GM18951 (cell line): ENCODE measurements around the gene CLN5.

Experiments
- POLR2A ChIP-seq: IDR thresholded peaks from 4 replicates; pipeline ENCODE4 v1.6.1; 2011; ENCODE audit warnings: mild to moderate bottlenecking; ENCODE audit not compliant: insufficient read length, insufficient read depth; ENCODE audit errors: extremely low read depth
- in situ Hi-C: fragments of 300-500 bp; cut with MboI; formaldehyde crosslinking; loops from one replicate; pipeline ENCODE4 v1.12.0; 2022; ENCODE audit warnings: low sequenced_read_pairs, mixed read lengths, inconsistent platforms; ENCODE audit not compliant: unreplicated experiment

The CLN5 gene

DNA sequence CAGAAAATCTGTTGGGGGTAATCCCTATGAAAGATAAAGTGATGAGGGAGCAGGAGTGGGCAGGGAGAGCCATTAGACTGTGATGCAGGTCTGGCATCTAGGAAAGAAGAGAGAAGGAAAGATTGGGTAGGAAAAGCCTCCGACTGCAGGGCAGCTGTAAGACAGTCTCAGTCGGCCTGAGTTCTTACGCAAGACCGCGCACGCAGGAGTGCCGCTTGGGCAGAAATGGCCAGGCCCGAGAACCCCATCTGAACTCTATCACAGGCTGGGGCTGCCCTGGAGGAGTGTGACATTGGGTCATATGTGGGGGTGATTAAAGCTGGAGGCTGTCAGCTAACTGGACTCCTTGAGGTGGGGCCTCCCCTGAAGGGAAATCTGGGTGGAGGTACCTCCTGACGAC is 49.0 kb downstream of the CLN5 start:
- in situ Hi-C loops: no loop called here
- TF ChIP-seq POLR2A: no peak

DNA sequence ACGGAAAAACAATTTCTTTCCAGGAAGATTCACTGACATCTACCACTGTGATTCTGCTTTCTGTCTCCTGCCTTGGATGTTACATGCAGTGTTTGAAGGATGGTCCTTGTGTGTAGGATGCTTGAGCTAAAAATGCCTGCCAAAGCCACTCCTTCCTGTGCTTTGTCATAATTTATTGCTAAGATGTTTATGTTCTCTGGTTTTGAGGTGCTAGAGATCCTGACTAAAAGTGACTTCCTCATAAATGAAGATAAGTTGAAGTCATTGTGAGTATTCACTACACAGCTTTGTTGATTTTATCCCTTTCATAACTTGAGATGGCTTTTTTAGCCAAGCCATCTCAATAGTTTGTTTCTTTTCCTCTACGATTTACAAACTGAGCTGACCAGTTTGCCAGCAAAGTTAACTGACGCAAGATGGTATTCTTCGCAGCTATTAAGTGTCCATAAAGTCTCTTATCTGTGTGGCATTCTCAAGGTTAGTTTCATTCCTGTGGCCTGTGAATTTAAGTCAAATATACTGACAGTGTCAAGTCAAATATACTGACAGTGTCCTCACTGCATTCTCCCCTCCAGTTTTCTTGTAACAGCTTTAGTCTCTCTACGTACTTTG is 50.8 kb downstream of the CLN5 start:
- in situ Hi-C loops: no loop called here
- no peak for TF ChIP-seq POLR2A

- in situ Hi-C loops: no loop called here
Observed at GRCh38 chr13:77047649-77048343, 55.9 kb downstream of the CLN5 start.

GRCh38 chr13:77048681-77049080 is 56.8 kb downstream of the CLN5 start:
- in situ Hi-C loops: no loop called here
- TF ChIP-seq POLR2A: no peak

More at GRCh38 chr13:77047649-77048343, 55.9 kb downstream of the CLN5 start:
- no peak for TF ChIP-seq POLR2A

DNA sequence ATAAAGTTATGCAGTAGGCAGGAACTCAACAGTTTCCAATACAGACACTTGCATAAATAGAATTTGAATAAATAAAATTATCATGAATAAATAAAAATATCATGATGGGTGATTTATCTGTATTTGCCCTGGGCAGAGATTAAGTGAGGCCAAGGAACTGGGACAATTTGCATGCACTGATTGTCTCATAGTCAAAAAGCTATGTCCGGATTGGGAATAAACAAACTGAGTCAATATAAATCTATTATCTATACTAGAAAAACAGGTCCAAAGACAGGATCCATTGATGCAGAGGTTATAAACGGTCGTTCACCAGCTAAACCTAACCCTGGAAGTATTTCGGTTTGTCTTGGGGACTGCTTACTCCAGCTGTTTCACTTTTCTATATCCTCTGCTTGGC is 61.3 kb downstream of the CLN5 start:
- in situ Hi-C loops: no loop called here
- no peak for TF ChIP-seq POLR2A
